GM15510 (cell line): Measurements from ENCODE around the gene HTR2B.

ENCODE experiments used
- POLR2A ChIP-seq: IDR thresholded peaks from 3 replicates; pipeline ENCODE4 v1.6.1; 2011; ENCODE audit warnings: borderline replicate concordance; ENCODE audit not compliant: insufficient read length; ENCODE audit errors: extremely low read depth

HTR2B gene

GRCh38 chr2:231068525-231069222 lies 56.2 kb downstream of the HTR2B start:
- no peak for TF ChIP-seq POLR2A

- TF ChIP-seq POLR2A = no peak
These were observed 58.9 kb downstream of the HTR2B start for GRCh38 chr2:231065966-231066365.

GRCh38 chr2:231063347-231063746 lies 61.5 kb downstream of the HTR2B start:
- no peak for TF ChIP-seq POLR2A

GRCh38 chr2:231062776-231063175 lies 62.1 kb downstream of the HTR2B start:
- no peak for TF ChIP-seq POLR2A

GRCh38 chr2:231059756-231060155 lies 65.1 kb downstream of the HTR2B start:
- no peak for TF ChIP-seq POLR2A

GRCh38 chr2:231058761-231059550 lies 65.9 kb downstream of the HTR2B start:
- no peak for TF ChIP-seq POLR2A
